GM23338 (cell line): ENCODE measurements around the gene SLC17A7. TPM values are rescaled to one million over a fixed set of nuclear protein-coding genes. Genes with fewer than 3 reads are reported as not detected.

Experiments
- ATAC-seq: fragments of 200-7000 bp; cut with Tn5 transposase; 3 replicates; pipeline ENCODE4 v1.9.1; 2020
- DNase-seq: peaks from one replicate; pipeline ENCODE4 v3.0.0-alpha.2; 2015; ENCODE audit warnings: low spot score
- H2AFZ ChIP-seq: fragments of 200-600 bp; sonication (generic); 2 replicates; pipeline ENCODE4 v1.8.0; 2016; ENCODE audit warnings: antibody characterized with exemption, mild to moderate bottlenecking, moderate library complexity
- H3F3A ChIP-seq: fragments of 200-600 bp; sonication (generic); replicated peaks from 2 replicates; pipeline ENCODE4 v1.8.0; 2017; ENCODE audit warnings: antibody characterized with exemption, mixed run types, low read depth
- H3K27ac ChIP-seq: fragments of 200-600 bp; sonication (generic); 2 replicates; pipeline ENCODE4 v1.6.1; 2016; ENCODE audit warnings: low read depth
- H3K27me3 ChIP-seq: fragments of 200-600 bp; sonication (generic); 2 replicates; pipeline ENCODE4 v1.8.0; 2016; ENCODE audit warnings: mild to moderate bottlenecking, mixed run types, moderate library complexity; ENCODE audit not compliant: insufficient read depth
- H3K36me3 ChIP-seq: fragments of 200-600 bp; sonication (generic); 2 replicates; pipeline ENCODE4 v1.8.0; 2016; ENCODE audit warnings: mild to moderate bottlenecking; ENCODE audit not compliant: insufficient read depth
- H3K4me1 ChIP-seq: fragments of 200-600 bp; sonication (generic); 2 replicates; pipeline ENCODE4 v1.8.0; 2016; ENCODE audit warnings: mild to moderate bottlenecking, moderate library complexity; ENCODE audit not compliant: insufficient read depth
- H3K4me2 ChIP-seq: fragments of 200-600 bp; sonication (generic); 2 replicates; pipeline ENCODE4 v1.7.1; 2017; ENCODE audit warnings: mixed run types
- H3K4me3 ChIP-seq: fragments of 200-600 bp; sonication (generic); 2 replicates; pipeline ENCODE4 v1.6.1; 2016; ENCODE audit warnings: mixed run types
- H3K79me2 ChIP-seq: fragments of 200-600 bp; sonication (generic); replicated peaks from 2 replicates; pipeline ENCODE4 v1.8.0; 2017; ENCODE audit warnings: mild to moderate bottlenecking; ENCODE audit not compliant: insufficient read depth
- H3K9me2 ChIP-seq: fragments of 200-600 bp; sonication (generic); 2 replicates; pipeline ENCODE4 v1.8.0; 2017; ENCODE audit not compliant: insufficient read depth
- H4K20me1 ChIP-seq: fragments of 200-600 bp; sonication (generic); replicated peaks from 2 replicates; pipeline ENCODE4 v1.8.0; 2017; ENCODE audit warnings: mild to moderate bottlenecking; ENCODE audit not compliant: insufficient read depth
- H3K27ac Mint-ChIP-seq: 2 replicates; pipeline ENCODE4 v1.8.0; 2020; ENCODE audit warnings: inconsistent platforms, mild to moderate bottlenecking, moderate library complexity, mixed read lengths
- H3K27me3 Mint-ChIP-seq: 3 replicates; pipeline ENCODE4 v1.8.0; 2022; ENCODE audit warnings: low read depth, mild to moderate bottlenecking, moderate library complexity, mixed read lengths, inconsistent platforms; ENCODE audit not compliant: insufficient read depth, poor library complexity
- H3K36me3 Mint-ChIP-seq: 3 replicates; pipeline ENCODE4 v1.8.0; 2021; ENCODE audit warnings: low read depth, mild to moderate bottlenecking, inconsistent platforms, moderate library complexity, mixed read lengths
- H3K4me1 Mint-ChIP-seq: 3 replicates; pipeline ENCODE4 v1.8.0; 2020; ENCODE audit warnings: mild to moderate bottlenecking, inconsistent platforms, mixed read lengths
- H3K4me3 Mint-ChIP-seq: 3 replicates; pipeline ENCODE4 v1.8.0; 2021; ENCODE audit warnings: moderate library complexity, mild to moderate bottlenecking, inconsistent platforms, mixed read lengths
- H3K9me3 Mint-ChIP-seq: 3 replicates; pipeline ENCODE4 v1.8.0; 2020; ENCODE audit warnings: moderate library complexity, mild to moderate bottlenecking, inconsistent platforms, mixed read lengths
- CREB1 ChIP-seq: fragments of 250-450 bp; sonication (Bioruptor Pico); IDR thresholded peaks from 2 replicates; pipeline ENCODE4 v1.5.0; 2020; ENCODE audit warnings: low read depth, mild to moderate bottlenecking, moderate library complexity
- CTCF ChIP-seq, 2 experiments: fragments of 200-600 bp in 1 of 2; sonication (generic) in 1 of 2; conservative IDR thresholded peaks; 2 replicates each; pipeline versions ENCODE4 v1.5.1 to v1.6.1; 2016 to 2017; ENCODE audit warnings: antibody characterized with exemption in 2 of 2, low read depth in 2 of 2, mild to moderate bottlenecking in 2 of 2, moderate library complexity in 1 of 2
- ETS1 ChIP-seq: IDR thresholded peaks from 2 replicates; pipeline ENCODE4 v1.6.1; 2016; ENCODE audit warnings: antibody characterized with exemption
- EZH2 ChIP-seq: fragments of 200-600 bp; sonication (generic); IDR thresholded peaks from one replicate; pipeline ENCODE4 v1.8.0; 2017; ENCODE audit warnings: antibody characterized with exemption, mild to moderate bottlenecking, low read depth; ENCODE audit not compliant: unreplicated experiment
- EZH2phosphoT487 ChIP-seq: fragments of 200-600 bp; sonication (generic); IDR thresholded peaks from one replicate; pipeline ENCODE4 v1.8.1; 2018; ENCODE audit warnings: antibody characterized with exemption; ENCODE audit not compliant: unreplicated experiment
- JUNB ChIP-seq: IDR thresholded peaks from one replicate; pipeline ENCODE4 v1.6.1; 2016; ENCODE audit warnings: antibody characterized with exemption; ENCODE audit not compliant: unreplicated experiment
- NANOG ChIP-seq: IDR thresholded peaks from 2 replicates; pipeline ENCODE4 v1.6.1; 2016; ENCODE audit warnings: antibody characterized with exemption, borderline replicate concordance
- POLR2AphosphoS5 ChIP-seq: IDR thresholded peaks from 2 replicates; pipeline ENCODE4 v1.6.1; 2016; ENCODE audit warnings: antibody characterized with exemption, low read depth
- REST ChIP-seq: IDR thresholded peaks from one replicate; pipeline ENCODE4 v1.6.1; 2018; ENCODE audit warnings: antibody characterized with exemption; ENCODE audit not compliant: unreplicated experiment
- STAT1 ChIP-seq: IDR thresholded peaks from one replicate; pipeline ENCODE4 v1.6.1; 2016; ENCODE audit warnings: antibody characterized with exemption; ENCODE audit not compliant: unreplicated experiment
- ZNF114 ChIP-seq: fragments of 250-450 bp; sonication (Bioruptor Pico); IDR thresholded peaks from 2 replicates; pipeline ENCODE4 v1.5.0; 2020; ENCODE audit warnings: mild to moderate bottlenecking, moderate library complexity
- ZNF331 ChIP-seq: fragments of 250-450 bp; sonication (Bioruptor Pico); IDR thresholded peaks from 2 replicates; pipeline ENCODE4 v1.5.0; 2020; ENCODE audit warnings: low read depth, mild to moderate bottlenecking, moderate library complexity
- ZNF462 ChIP-seq: fragments of 250-450 bp; sonication (Bioruptor Pico); IDR thresholded peaks from 2 replicates; pipeline ENCODE4 v1.5.0; 2020; ENCODE audit warnings: mild to moderate bottlenecking, moderate library complexity
- polyA plus RNA-seq: library from polyadenylated mRNA; unstranded; fragments of >200 nt; fragmentation: Nextera tagmentation; extraction: Ambion mirVana; gene quantifications from 2 replicates; pipeline ENCODE4 v1.2.1, GENCODE V29; 2016
- total RNA-seq: library from RNA; depleted of rRNA; stranded (reverse); fragments of >200 nt; shearing (Covaris generic); gene quantifications from 2 replicates; pipeline ENCODE4 v1.2.3, GENCODE V29; 2014

SLC17A7 gene
- total and polyA plus RNA-seq, 2 experiments from 2014 or later = 0.90 to 1.5 TPM

GRCh38 chr19:49415810-49416200 is 25.5 kb downstream of the SLC17A7 start:
- no peaks in the 10 kb centered on the region for H3K36me3 ChIP-seq
- H3K4me1 Mint-ChIP-seq = peaks cover 37% of the 10 kb centered on the region
- peaks cover 4% of the 10 kb centered on the region; the same call in 1 of the 2 replicates for H3F3A ChIP-seq
- no peaks in the 10 kb centered on the region for H3K9me3 Mint-ChIP-seq
- H3K4me3 ChIP-seq = no peak overlapping the region
- H3K9me2 ChIP-seq = no peaks in the 10 kb centered on the region
- no peaks in the 10 kb centered on the region for H3K36me3 Mint-ChIP-seq
- no peak overlapping the region for H2AFZ ChIP-seq
- H4K20me1 ChIP-seq = no peaks in the 10 kb centered on the region
- H3K27me3 ChIP-seq = no peaks in the 10 kb centered on the region
- H3K27ac ChIP-seq = no peak overlapping the region
- DNase-seq = no peak
- H3K27me3 Mint-ChIP-seq = peaks cover 10% of the 10 kb centered on the region
- TF ChIP-seq EZH2 (no peak), ZNF114 (no peak), ZNF331 (CRISPR knock-in tag) (no peak), NANOG (no peak), POLR2AphosphoS5 (no peak), STAT1 (no peak), JUNB (no peak), CTCF (conservative IDR thresholded peaks at IDR 0.05; ENCODE audit: low read depth in 2 of 2) (no peak), ETS1 (no peak), EZH2phosphoT487 (no peak), ZNF462 (CRISPR knock-in tag) (no peak), CREB1 (CRISPR knock-in tag) (no peak), REST (no peak)
- peaks cover 11% of the 10 kb centered on the region for H3K4me1 ChIP-seq
- no peak overlapping the region; the same call in 2 of the 3 replicates for H3K4me3 Mint-ChIP-seq
- no peak for ATAC-seq
- no peak overlapping the region for H3K27ac Mint-ChIP-seq
- H3K79me2 ChIP-seq = no peaks in the 10 kb centered on the region
- H3K4me2 ChIP-seq = no peak overlapping the region
